HG02870 (cell line): ENCODE results near the gene IKZF3.
"Not testable (repeated sequence)": the region's sequence is repeated elsewhere in the genome, so short reads cannot be mapped to it uniquely, and the experiment has no call there.

Source experiments
- ATAC-seq: cut with Tn5 transposase; IDR thresholded peaks from one replicate; pipeline ENCODE4 v1.9.1; 2021; ENCODE audit warnings: mild to moderate bottlenecking, moderate library complexity; ENCODE audit not compliant: unreplicated experiment

The IKZF3 gene

GRCh38 chr17:39782481-39782880 lies 81.6 kb downstream of the IKZF3 start:
- no peak for ATAC-seq

DNA sequence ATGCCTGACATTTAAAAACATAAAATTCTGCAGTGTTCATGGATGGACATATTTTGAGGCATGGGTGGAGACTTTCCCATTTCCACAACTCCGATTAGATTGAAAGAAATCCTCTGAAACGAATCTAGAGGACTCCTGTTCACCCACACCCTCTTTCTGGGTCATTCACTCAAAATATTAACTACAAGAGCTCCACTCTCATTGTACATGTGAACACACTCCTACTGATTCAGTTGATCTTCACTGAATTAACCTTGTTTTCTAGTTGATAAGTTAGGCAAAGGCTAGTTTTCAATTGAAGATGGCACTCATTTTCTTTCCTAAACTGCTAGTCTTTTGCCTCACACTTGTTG lies 82.3 kb downstream of the IKZF3 start:
- ATAC-seq: no peak

GRCh38 chr17:39781031-39781860 lies 82.9 kb downstream of the IKZF3 start:
- ATAC-seq: no peak

DNA sequence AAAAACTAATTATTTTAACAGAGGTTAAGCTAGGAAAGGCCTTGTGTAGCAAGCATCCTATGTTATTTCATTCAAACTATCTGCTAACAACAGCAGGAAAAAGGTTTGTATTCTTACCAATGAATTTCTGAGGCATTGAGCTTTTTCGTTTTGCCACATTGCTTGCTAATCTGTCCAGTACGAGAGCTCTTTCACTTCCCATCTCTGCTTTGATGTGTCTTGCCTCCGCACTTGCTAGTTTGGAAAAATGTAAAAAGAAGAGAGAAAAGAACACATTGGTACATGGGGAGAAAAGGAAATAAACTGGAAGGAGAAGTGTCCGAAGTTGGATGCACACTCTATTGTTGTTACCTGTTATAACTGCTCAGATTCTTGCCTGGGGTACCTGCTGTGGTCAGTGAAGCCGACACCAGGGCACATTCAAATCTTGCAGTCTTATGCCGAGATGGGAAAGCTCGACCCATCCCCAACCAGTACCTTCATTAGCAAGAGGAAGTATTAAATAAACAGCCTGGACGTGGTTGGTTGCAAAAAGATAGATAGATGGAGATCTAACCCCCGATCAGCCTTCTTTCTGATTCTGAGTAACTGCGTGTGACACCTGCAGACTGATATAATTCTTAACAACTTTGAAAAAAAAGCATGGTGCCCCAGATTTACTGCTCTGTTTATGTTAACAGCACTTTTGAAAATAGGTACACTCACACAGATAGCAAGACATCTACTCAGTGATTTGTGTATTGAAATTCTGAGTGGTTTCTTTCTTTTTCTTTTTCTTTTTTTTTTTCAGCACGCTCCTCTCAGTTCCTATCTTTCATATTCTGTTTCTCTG lies 86.4 kb downstream of the IKZF3 start:
- ATAC-seq: peak; percentile 52

GRCh38 chr17:39776252-39776651 lies 87.9 kb downstream of the IKZF3 start:
- no peak for ATAC-seq

GRCh38 chr17:39775031-39775430 lies 89.1 kb downstream of the IKZF3 start:
- no peak for ATAC-seq

- ATAC-seq: no peak
Observed at GRCh38 chr17:39774047-39774446, 90.1 kb downstream of the IKZF3 start.

- ATAC-seq: no peak
Observed at GRCh38 chr17:39772987-39773934, 90.9 kb downstream of the IKZF3 start.

GRCh38 chr17:39772415-39772814 lies 91.7 kb downstream of the IKZF3 start:
- no peak for ATAC-seq

DNA sequence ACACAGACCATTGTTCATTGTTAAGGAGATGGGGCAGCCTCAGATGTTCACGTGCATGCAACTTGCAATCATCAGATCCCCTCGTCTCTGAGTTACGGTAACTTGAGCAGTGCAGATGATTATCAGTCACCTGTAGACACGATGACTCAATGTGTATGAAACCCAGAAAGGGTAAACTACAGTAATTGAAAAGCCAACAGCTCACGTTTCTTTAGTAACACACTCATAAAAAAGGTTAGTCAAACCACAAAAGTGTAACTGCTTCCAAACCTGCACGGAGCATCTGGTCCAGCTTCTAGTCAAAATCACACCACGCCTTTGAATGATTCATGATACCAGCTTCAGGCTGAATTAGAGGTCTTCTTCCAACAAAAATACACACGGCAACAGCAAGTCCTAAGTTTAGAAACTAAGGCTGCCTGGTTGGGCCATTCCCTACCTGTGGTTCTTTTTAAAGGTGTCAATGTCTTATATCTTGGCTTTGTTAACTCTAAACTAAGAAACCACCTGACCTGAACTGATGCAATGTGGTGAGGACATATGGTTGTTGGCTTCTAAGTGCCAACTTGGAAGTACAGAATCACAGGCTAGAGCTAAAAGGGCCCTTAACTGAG lies 94.0 kb downstream of the IKZF3 start:
- peak; percentile 60 for ATAC-seq

DNA sequence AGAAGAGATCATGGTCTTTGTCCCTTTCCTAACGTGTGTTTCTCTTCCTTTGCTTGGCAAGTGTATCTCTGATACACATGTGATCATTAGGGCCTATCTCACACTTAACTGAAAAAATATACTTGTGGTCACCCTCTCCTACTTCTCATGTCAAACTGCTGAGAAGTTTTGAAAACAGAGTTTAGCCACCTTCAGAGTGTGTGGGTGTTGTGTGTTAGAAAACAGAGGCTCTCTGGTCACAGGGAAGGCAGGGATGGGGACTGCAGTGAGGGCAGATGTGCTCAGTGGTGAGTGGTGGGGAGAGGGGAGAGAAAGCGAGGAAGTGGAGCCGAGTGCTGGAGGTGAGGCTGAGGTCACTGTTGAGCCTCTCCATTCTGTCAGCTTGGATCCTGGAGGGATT lies 97.0 kb downstream of the IKZF3 start:
- ATAC-seq: no peak

DNA sequence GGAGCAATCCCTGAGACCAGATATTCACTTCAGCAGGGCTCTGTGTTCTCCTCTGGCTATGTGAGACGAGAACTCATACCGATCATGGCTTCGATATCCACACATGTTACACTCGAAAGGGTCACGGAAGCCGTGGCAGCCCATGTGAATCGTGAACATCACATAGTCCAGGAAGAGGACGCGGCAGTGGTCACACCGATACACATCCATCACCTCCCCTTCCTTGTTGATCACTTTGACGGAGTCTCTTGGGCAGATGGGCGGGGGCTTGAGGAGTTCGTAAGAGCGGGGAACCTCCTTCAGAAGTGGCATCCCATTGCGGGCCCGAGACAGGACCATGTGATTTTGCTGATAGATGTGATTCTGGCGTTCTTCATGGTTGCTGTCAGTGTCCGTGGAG lies 98.3 kb downstream of the IKZF3 start:
- ATAC-seq: no peak

GRCh38 chr17:39765175-39765574 lies 98.9 kb downstream of the IKZF3 start:
- no peak for ATAC-seq

DNA sequence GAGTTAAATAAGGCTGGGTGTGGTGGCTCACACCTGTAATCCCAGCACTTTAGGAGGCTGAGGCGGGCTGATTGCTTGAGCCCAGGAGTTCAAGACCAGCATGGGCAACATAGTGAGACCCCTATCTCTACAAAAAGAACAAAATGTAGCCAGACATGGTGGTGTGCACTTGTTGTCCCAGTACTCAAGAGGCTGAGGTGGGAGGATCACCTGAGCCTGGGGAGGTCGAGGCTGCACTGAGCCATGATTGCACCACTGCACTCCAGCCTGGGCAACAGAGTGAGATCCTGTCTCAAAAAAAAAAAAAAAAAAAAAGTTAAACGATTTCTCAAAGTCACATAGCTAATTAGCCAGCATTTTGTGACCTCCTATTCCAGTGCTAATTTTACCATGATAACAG lies 99.9 kb downstream of the IKZF3 start:
- ATAC-seq: not testable (repeated sequence)

DNA sequence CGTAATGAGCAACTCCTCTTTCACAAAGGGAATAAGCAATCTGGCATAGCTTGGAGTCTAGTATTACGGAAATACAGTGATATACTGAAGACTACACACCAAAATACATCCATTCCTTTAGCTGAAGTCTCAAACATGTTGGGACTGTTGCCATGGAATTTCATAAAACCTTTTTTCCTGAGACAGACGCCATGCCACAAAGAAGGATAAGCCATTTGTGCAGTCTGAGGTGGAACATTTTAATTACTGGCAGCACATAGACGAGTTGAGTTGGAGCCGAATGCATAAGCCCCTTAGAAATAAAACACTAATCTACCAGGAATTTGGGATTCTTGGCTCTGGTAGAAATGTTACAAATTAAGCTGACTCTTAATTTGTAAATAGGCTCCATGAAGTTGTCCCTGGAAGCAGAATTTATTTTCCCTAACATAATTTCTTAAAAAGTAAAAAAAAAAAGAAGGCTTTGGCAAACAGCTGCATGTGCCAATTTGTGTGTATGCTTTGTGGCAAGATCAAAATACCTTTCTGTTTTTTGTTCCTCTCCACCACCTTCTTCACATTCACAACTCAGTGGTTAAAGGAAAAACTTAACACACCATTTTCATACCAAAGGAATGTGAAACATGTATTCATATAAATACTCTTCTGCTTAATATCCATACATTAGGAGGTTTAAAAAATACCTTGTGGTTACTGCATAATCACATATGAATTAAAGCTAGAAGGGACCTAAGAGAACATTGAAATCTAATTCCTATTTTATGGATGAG lies 100.9 kb downstream of the IKZF3 start:
- ATAC-seq: no peak

DNA sequence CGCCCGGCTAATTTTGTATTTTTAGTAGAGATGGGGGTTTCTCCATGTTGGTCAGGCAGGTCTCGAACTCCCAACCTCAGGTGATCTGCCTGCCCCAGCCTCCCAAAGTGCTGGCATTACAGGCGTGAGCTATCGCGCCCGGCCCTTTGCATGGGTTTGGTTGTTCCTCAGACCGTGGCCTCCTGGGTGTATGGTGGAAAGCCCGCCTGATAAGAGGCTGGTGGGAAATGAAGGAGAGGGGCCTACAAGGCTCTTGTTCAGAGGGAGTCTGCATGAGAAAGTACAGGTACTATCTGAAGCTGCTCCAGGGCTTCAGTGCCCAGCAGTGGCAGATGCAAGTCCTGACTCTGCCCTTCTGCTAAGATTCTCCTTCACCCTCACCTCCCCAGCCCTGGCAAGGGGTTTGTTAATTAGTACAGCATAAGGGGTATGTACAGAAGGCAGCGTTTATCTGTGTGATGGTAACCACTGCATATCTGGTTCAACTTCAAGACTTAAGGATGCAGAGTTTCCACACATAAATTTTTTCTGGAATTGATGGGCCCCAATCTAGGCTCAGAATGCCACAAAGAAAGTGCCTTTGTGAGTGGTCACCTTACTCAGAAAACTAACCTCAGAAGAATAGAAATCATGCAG lies 102.1 kb downstream of the IKZF3 start:
- no peak for ATAC-seq

- ATAC-seq: no peak
Observed at GRCh38 chr17:39759204-39759603, 104.9 kb downstream of the IKZF3 start.

DNA sequence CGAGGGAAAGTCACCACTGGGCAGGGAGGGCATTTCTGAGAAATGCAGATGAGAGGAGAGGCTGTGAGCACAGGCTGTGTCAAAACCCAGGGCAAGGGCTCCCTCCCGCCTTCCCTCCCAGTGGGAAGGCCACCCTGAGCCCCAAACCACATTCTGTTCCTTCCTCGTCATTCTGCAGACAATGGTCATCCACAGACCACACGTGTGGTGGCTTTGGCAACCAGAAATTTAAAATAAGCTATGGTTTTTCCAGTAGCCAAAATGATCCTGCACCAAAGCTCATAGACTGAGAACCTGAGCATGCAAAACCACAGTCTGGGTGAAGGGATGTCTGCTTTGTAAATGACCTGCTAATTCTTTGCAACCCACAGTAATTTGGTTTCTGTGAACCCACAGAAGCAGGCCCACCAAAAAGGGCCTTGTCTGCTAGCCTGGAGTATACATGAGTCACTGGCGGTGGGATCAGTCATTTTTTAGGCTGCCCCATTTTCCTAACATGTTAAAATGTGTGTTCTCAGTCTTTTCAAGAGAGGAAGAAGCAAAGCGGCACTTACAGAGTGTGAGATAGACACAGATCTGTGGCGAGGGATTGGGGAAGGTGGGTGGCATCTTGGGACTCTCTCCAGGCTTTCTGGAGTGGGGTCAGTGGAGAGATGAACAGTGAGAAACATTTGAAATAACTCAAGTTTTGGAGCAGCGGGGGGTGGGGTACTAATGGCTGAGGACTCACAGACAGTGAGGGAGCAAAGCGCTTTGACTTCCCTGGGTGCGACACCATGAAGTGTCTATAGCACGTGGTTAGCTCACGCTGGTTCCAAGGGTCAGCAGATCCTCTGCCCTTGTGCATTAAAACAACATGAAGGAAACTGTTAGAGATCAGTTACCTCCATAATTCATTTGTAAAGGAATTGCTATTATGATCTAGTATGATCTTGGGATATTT lies 105.9 kb downstream of the IKZF3 start:
- ATAC-seq: no peak
